WTC11 (cell line): ENCODE data around the gene S100P. TPM values are rescaled to one million over a fixed set of nuclear protein-coding genes. Genes with fewer than 3 reads are reported as not detected.

Experiments used
- ATAC-seq: fragments of 200-7000 bp; cut with Tn5 transposase; 2 replicates; pipeline ENCODE4 v1.10.0; 2021; ENCODE audit warnings: mild to moderate bottlenecking, moderate library complexity
- CTCF ChIA-PET: fragments of 300-600 bp; sonication (Branson Sonifier 250); formaldehyde crosslinking; loops from one replicate; lab custom pipeline; 2021; ENCODE audit warnings: antibody characterized with exemption; lab: Charles Lee
- POLR2A ChIA-PET: fragments of 350-600 bp; sonication (Branson Sonifier 250); formaldehyde crosslinking; loops from one replicate; lab custom pipeline; 2021; ENCODE audit warnings: antibody characterized with exemption; lab: Charles Lee
- DNase-seq: peaks from one replicate; pipeline ENCODE4 v3.0.0; 2021; ENCODE audit warnings: low spot score
- H3K27ac Mint-ChIP-seq: 2 replicates; pipeline ENCODE4 v1.8.0; 2021; ENCODE audit warnings: mixed read lengths
- H3K27me3 Mint-ChIP-seq: 2 replicates; pipeline ENCODE4 v1.8.0; 2021; ENCODE audit warnings: low read depth, mild to moderate bottlenecking, moderate library complexity, mixed read lengths
- H3K36me3 Mint-ChIP-seq: 2 replicates; pipeline ENCODE4 v1.8.0; 2021; ENCODE audit warnings: mixed read lengths
- H3K4me1 Mint-ChIP-seq: 2 replicates; pipeline ENCODE4 v1.8.0; 2022; ENCODE audit warnings: mixed read lengths
- H3K4me3 Mint-ChIP-seq: 2 replicates; pipeline ENCODE4 v1.8.0; 2021; ENCODE audit warnings: mild to moderate bottlenecking, moderate library complexity, mixed read lengths
- H3K9me3 Mint-ChIP-seq: 2 replicates; pipeline ENCODE4 v1.8.0; 2021; ENCODE audit warnings: mixed read lengths
- AFF4 ChIP-seq: sonication (generic); formaldehyde crosslinking; IDR thresholded peaks from 2 replicates; pipeline ENCODE4 v1.8.1; 2023; ENCODE audit warnings: mild to moderate bottlenecking, missing genetic modification reagents, borderline replicate concordance
- ATF6 ChIP-seq: sonication (generic); formaldehyde crosslinking; IDR thresholded peaks from 2 replicates; pipeline ENCODE4 v1.8.1; 2023; ENCODE audit warnings: mild to moderate bottlenecking, missing genetic modification reagents
- FOXP4 ChIP-seq: sonication (generic); formaldehyde crosslinking; IDR thresholded peaks from 2 replicates; pipeline ENCODE4 v1.8.0; 2022; ENCODE audit warnings: mild to moderate bottlenecking, missing genetic modification reagents
- PRDM15 ChIP-seq: sonication (generic); formaldehyde crosslinking; IDR thresholded peaks from 2 replicates; pipeline ENCODE4 v1.8.0; 2022; ENCODE audit warnings: missing genetic modification reagents
- ZBTB21 ChIP-seq: sonication (generic); formaldehyde crosslinking; IDR thresholded peaks from 2 replicates; pipeline ENCODE4 v1.8.1; 2023; ENCODE audit warnings: mild to moderate bottlenecking, missing genetic modification reagents, borderline replicate concordance
- ZNF532 ChIP-seq: fragments of 250-450 bp; sonication (Bioruptor Pico); IDR thresholded peaks from 2 replicates; pipeline ENCODE4 v1.9.0; 2021; ENCODE audit warnings: mild to moderate bottlenecking, borderline replicate concordance
- total RNA-seq: library from RNA; stranded (reverse); gene quantifications from 3 replicates; pipeline ENCODE4 v1.2.3, GENCODE V29; 2021

Gene S100P
- total RNA-seq, 1 experiment from 2014 or later = not detected

- TF ChIP-seq AFF4 = no peak
- no peak for TF ChIP-seq ZNF532 (CRISPR knock-in tag)
- no peak for TF ChIP-seq ATF6 (CRISPR knock-in tag)
Measured at GRCh38 chr4:6658597-6659075, 35.0 kb upstream of the S100P start (continued).

GRCh38 chr4:6659897-6660296 lies 33.8 kb upstream of the S100P start:
- DNase-seq = no peak
- Mint-ChIP-seq H3K27me3 (peaks cover 61% of the 10 kb centered on the region), H3K4me3 (no peak overlapping the region), H3K9me3 (no peaks in the 10 kb centered on the region), H3K4me1 (peaks cover 2% of the 10 kb centered on the region; the same call in 1 of the 2 replicates), H3K27ac (no peak overlapping the region), H3K36me3 (no peaks in the 10 kb centered on the region)
- TF ChIP-seq ZBTB21 (CRISPR knock-in tag) = no peak
- TF ChIP-seq FOXP4 (CRISPR knock-in tag) = no peak
- no peak for TF ChIP-seq PRDM15 (CRISPR knock-in tag)
- ChIA-PET POLR2A (no interaction called here), CTCF (interaction anchor here (1.4 to 1.6 kb wide), 2 partner anchors 31 to 42 kb away, joined by 5 to 6 read pairs; no protein-coding TSS in a partner anchor)
- no peak for ATAC-seq
